Ovary (tissue), 3 donors: ENCODE results near the gene ADD1.

Source experiments
- EP300 ChIP-seq: sonication (generic); formaldehyde crosslinking; IDR thresholded peaks from one replicate; pipeline ENCODE4 v1.6.1; 2017; ENCODE audit warnings: antibody characterized with exemption
- POLR2A ChIP-seq: fragments of 450-650 bp; IDR thresholded peaks from one replicate; pipeline ENCODE4 v1.6.1; 2017; ENCODE audit warnings: antibody characterized with exemption, mild to moderate bottlenecking, moderate library complexity
- TF ChIP-seq, protein P1 (sequence below), 3 donors: fragments of 450-650 bp in 2 of 3; fragments of 200-600 bp in 1 of 3; IDR thresholded peaks; one replicate each; pipeline versions ENCODE4 v1.5.1 to v1.8.0; 2016 to 2022; ENCODE audit warnings: antibody characterized with exemption in 3 of 3, mild to moderate bottlenecking in 1 of 3
- donor health status: DM: no; HTN: no; CAD: no.

DNA sequence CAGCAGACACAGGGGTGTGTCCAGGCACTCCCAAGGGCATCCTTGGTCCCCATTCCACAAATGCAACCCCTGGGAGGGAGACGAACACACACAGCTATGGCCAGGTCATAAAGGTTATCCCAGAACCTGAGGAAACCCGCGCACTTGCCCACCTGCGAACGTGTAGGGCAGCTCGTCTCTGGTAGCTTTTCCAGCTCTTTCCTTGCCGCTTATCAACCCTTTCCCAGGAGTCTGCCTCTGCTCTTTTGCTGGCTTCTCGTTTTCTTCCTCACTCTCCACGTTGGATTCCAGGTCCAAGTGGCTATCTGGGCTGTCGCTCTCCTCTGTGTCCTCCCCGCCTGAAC lies 106.1 kb downstream of the ADD1 start:
- TF ChIP-seq POLR2A (no peak), EP300 (no peak)
- TF ChIP-seq, protein P1, sequence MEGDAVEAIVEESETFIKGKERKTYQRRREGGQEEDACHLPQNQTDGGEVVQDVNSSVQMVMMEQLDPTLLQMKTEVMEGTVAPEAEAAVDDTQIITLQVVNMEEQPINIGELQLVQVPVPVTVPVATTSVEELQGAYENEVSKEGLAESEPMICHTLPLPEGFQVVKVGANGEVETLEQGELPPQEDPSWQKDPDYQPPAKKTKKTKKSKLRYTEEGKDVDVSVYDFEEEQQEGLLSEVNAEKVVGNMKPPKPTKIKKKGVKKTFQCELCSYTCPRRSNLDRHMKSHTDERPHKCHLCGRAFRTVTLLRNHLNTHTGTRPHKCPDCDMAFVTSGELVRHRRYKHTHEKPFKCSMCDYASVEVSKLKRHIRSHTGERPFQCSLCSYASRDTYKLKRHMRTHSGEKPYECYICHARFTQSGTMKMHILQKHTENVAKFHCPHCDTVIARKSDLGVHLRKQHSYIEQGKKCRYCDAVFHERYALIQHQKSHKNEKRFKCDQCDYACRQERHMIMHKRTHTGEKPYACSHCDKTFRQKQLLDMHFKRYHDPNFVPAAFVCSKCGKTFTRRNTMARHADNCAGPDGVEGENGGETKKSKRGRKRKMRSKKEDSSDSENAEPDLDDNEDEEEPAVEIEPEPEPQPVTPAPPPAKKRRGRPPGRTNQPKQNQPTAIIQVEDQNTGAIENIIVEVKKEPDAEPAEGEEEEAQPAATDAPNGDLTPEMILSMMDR (IDR thresholded peaks at IDR 0.05) = no peak
